ENCODE results near the gene CD163L1.

Gene CD163L1

DNA sequence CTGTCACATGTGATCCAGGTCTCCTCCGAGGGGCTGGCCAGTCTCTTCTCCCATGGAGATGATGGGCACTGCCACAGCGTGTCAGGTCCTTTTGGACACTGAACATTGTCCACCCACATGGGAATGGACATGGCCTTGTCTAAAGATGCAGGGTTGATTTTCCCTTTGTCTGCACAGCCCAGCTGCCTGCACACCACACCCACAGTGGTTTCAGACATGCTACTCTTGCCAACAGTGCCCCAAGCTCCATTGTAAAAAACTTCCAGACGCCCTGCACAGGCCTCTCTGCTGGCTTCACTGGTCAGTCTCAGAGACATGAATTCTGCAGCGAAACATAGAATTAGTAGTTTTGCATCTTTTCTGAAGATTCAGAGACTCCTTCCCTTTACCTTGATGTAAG is 41.1 kb upstream of the CD163L1 start:
- Histone ChIP-seq H3K4me3 (ENCODE audit: low read length, poor library complexity, severe bottlenecking) (no peak overlapping the region), H3K4me1 (ENCODE audit: insufficient read depth, low read length, poor library complexity, severe bottlenecking) (no peaks in the 10 kb centered on the region), H3K36me3 (ENCODE audit: insufficient read depth, low read length) (no peaks in the 10 kb centered on the region), H2AFZ (ENCODE audit: low read length) (no peak overlapping the region), H3K9ac (ENCODE audit: low read depth, low read length, poor library complexity, severe bottlenecking) (no peak overlapping the region), H3K9me3 (ENCODE audit: insufficient read depth, low read depth, low read length) (no peaks in the 10 kb centered on the region), H3F3A (ENCODE audit: low read depth) (no peaks in the 10 kb centered on the region), H3K4me2 (ENCODE audit: low read depth, low read length, poor library complexity, severe bottlenecking) (no peak overlapping the region), H3K79me2 (ENCODE audit: insufficient read depth, low read length) (no peaks in the 10 kb centered on the region), H3K9me2 (replicated peaks; ENCODE audit: low read depth, low read length) (no peaks in the 10 kb centered on the region), H4K20me1 (ENCODE audit: insufficient read depth, low read length, poor library complexity, severe bottlenecking) (no peaks in the 10 kb centered on the region), H3K27me3 (ENCODE audit: insufficient read depth, low read length, poor library complexity, severe bottlenecking) (no peaks in the 10 kb centered on the region)
- TF ChIP-seq CTCF (conservative IDR thresholded peaks at IDR 0.05; ENCODE audit: low read length) (no peak), EZH2phosphoT487 (IDR thresholded peaks at IDR 0.05; ENCODE audit: borderline replicate concordance) (no peak)

GRCh38 chr12:7483343-7483742 is 39.4 kb upstream of the CD163L1 start:
- no peak for TF ChIP-seq CTCF (conservative IDR thresholded peaks at IDR 0.05; ENCODE audit: low read length)
- TF ChIP-seq EZH2phosphoT487 (IDR thresholded peaks at IDR 0.05; ENCODE audit: borderline replicate concordance) = no peak
- Histone ChIP-seq H3K79me2 (ENCODE audit: insufficient read depth, low read length) (no peaks in the 10 kb centered on the region), H3K9ac (ENCODE audit: low read depth, low read length, poor library complexity, severe bottlenecking) (no peak overlapping the region), H3K27me3 (ENCODE audit: insufficient read depth, low read length, poor library complexity, severe bottlenecking) (no peaks in the 10 kb centered on the region), H4K20me1 (ENCODE audit: insufficient read depth, low read length, poor library complexity, severe bottlenecking) (no peaks in the 10 kb centered on the region), H3K4me2 (ENCODE audit: low read depth, low read length, poor library complexity, severe bottlenecking) (no peak overlapping the region), H3K4me3 (ENCODE audit: low read length, poor library complexity, severe bottlenecking) (no peak overlapping the region), H3K4me1 (ENCODE audit: insufficient read depth, low read length, poor library complexity, severe bottlenecking) (no peaks in the 10 kb centered on the region), H3K9me2 (replicated peaks; ENCODE audit: low read depth, low read length) (no peaks in the 10 kb centered on the region), H3K9me3 (ENCODE audit: insufficient read depth, low read depth, low read length) (no peaks in the 10 kb centered on the region), H2AFZ (ENCODE audit: low read length) (no peak overlapping the region), H3K36me3 (ENCODE audit: insufficient read depth, low read length) (no peaks in the 10 kb centered on the region), H3F3A (ENCODE audit: low read depth) (no peaks in the 10 kb centered on the region)

- no peak overlapping the region for H3K4me3 ChIP-seq (ENCODE audit: low read length, poor library complexity, severe bottlenecking)
- H2AFZ ChIP-seq (ENCODE audit: low read length) = no peak overlapping the region
- H3K36me3 ChIP-seq (ENCODE audit: insufficient read depth, low read length) = no peaks in the 10 kb centered on the region
- no peak for TF ChIP-seq CTCF (conservative IDR thresholded peaks at IDR 0.05; ENCODE audit: low read length)
- TF ChIP-seq EZH2phosphoT487 (IDR thresholded peaks at IDR 0.05; ENCODE audit: borderline replicate concordance) = no peak
- H3K4me2 ChIP-seq (ENCODE audit: low read depth, low read length, poor library complexity, severe bottlenecking) = no peak overlapping the region
- H3K9me3 ChIP-seq (ENCODE audit: insufficient read depth, low read depth, low read length) = no peaks in the 10 kb centered on the region
- no peaks in the 10 kb centered on the region for H3K9me2 ChIP-seq (replicated peaks; ENCODE audit: low read depth, low read length)
- H3K4me1 ChIP-seq (ENCODE audit: insufficient read depth, low read length, poor library complexity, severe bottlenecking) = no peaks in the 10 kb centered on the region
- H3F3A ChIP-seq (ENCODE audit: low read depth) = no peaks in the 10 kb centered on the region
- no peaks in the 10 kb centered on the region for H4K20me1 ChIP-seq (ENCODE audit: insufficient read depth, low read length, poor library complexity, severe bottlenecking)
- no peak overlapping the region for H3K9ac ChIP-seq (ENCODE audit: low read depth, low read length, poor library complexity, severe bottlenecking)
- H3K79me2 ChIP-seq (ENCODE audit: insufficient read depth, low read length) = no peaks in the 10 kb centered on the region
- H3K27me3 ChIP-seq (ENCODE audit: insufficient read depth, low read length, poor library complexity, severe bottlenecking) = no peaks in the 10 kb centered on the region
Measured at GRCh38 chr12:7479771-7480170, 35.8 kb upstream of the CD163L1 start.
